Skeletal muscle cell (primary cell): ENCODE measurements around the gene UBTD1.
"Not testable (repeated sequence)": the region's sequence is repeated elsewhere in the genome, so short reads cannot be mapped to it uniquely, and the experiment has no call there.

Experiments
- DNase-seq: peaks from one replicate; pipeline ENCODE4 v3.0.0-alpha.2; 2010; ENCODE audit warnings: low read depth
- H3K4me3 ChIP-seq: 2 replicates; pipeline ENCODE4 v1.5.1; 2011; ENCODE audit warnings: low read depth, mild to moderate bottlenecking, control low read depth, low read length, moderate library complexity

UBTD1 gene

DNA sequence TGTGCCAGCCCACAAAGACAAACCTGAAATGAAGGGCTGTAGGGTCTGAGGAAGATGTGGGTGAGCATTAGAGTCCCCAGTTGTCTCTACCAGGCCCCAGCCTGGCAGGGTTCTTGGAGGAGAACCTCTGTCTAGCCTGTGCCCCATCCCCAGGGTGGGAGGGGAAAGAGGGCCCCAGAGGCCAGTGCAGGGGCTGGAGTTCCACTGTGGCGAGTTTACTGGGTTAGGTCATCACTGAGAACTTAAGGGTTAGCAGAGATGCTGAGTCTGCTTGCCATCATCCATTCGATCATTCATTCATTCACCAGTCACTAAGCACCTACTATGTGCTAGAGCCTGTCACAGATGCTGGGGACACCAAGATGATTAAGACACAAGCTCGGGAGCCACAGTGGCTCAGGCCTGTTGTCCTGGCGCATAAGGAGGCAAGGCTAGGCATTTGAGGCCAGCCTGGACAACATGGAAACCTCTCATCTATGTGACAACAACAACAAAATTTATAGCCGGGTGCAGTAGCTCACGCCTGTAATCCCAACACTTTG is 76.5 kb downstream of the UBTD1 start:
- DNase-seq: no peak

GRCh38 chr10:97576487-97576886 is 77.8 kb downstream of the UBTD1 start:
- DNase-seq, H3K4me3 ChIP-seq: not testable (repeated sequence)

More for the DNA sequence above, 76.5 kb downstream of the UBTD1 start:
- H3K4me3 ChIP-seq: no peak overlapping the region

DNA sequence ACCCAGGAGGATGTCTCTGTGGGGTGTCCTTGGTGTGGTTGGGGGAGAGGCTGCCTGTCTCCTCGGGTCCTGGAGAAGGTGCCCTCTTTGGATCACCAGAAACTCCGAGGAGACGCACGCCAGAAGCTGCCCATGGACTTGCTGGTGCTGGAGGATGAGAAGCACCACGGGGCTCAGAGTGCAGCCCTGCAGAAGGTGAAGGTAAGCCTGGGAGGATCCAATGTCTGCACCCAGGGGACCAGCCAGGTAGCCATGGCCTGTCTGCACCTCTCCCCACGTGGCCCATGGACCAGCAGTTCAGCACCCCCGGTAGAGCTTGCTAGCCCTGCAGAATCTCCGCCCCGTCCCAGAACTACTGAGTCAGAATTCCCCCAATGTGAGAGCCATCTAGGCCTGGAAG is 79.0 kb downstream of the UBTD1 start:
- no peak overlapping the region for H3K4me3 ChIP-seq
- DNase-seq: no peak

DNA sequence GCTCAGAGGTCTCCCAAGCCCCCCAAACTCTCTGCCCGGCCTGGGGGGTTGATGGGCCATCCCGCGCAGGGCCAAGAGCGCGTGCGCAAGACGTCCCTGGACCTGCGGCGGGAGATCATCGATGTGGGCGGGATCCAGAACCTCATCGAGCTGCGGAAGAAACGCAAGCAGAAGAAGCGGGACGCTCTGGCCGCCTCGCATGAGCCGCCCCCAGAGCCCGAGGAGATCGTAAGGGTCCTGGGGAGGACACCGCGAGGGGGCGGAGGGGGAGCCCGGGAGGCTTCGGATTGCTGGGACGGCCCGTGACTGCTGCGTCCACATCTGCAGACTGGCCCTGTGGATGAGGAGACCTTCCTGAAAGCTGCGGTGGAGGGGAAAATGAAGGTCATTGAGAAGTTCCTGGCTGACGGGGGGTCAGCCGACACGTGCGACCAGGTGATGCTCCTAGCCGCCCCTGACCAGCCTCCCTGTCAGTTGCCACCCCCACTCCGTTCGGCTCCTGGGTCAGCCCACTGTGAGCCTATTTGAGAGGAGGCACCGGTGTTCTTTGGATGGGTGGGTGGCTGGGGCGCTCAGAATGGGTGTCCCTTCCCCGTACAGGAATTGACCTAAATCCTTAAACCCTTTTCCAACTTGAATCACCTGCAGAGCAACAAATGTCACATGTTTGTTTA is 79.6 kb downstream of the UBTD1 start:
- DNase-seq: no peak
- H3K4me3 ChIP-seq: no peak overlapping the region

- H3K4me3 ChIP-seq: no peak overlapping the region
- DNase-seq: no peak
Measured at GRCh38 chr10:97580421-97581367, 82.0 kb downstream of the UBTD1 start.

- no peak for DNase-seq
- no peak overlapping the region for H3K4me3 ChIP-seq
Measured at GRCh38 chr10:97582169-97582568, 83.4 kb downstream of the UBTD1 start.

DNA sequence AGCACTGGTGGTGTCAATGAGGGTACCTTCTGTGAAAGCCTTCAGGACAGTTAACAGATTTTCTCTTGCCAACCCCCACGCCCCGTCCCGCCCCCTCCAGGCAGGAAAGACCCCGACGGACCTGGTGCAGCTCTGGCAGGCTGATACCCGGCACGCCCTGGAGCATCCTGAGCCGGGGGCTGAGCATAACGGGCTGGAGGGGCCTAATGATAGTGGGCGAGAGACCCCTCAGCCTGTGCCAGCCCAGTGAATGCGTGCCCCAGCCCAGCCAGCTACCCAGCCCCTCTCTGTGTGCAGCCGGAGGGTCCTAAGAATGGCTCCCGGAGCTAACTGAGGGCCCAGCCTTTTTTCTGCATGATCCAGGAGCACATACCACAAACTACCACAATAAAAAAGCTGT is 84.8 kb downstream of the UBTD1 start:
- no peak for DNase-seq
- no peak overlapping the region for H3K4me3 ChIP-seq

- no peak for DNase-seq
- no peak within 1 kb of the TSS for H3K4me3 ChIP-seq
Measured at GRCh38 chr10:97584060-97584797, 85.5 kb downstream of the UBTD1 start, which contains the start of gene HOGA1. Gene HOGA1 (plus strand): TSS chr10:97584389. CDS start chr10:97584704, 315 bp downstream.

GRCh38 chr10:97584798-97585438 is 86.2 kb downstream of the UBTD1 start:
- H3K4me3 ChIP-seq: no peak overlapping the region
- DNase-seq: no peak

DNA sequence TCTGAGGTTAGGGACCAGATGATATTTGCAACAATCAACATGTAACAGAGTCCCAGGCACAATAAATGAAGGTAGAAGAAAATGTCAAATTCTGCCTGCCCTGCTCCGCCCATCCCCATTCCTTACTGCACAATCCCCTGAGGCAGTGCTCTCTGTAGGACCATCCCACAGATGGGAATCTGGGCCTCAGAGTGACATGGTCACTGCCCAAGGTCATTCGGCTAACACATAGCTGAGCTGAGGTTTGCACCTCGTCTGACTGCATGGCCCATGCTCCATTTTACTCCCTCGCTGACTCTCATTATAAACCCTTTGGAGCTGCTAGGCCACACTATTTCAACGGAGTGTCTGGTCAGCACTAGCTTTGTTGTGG is 86.7 kb downstream of the UBTD1 start:
- H3K4me3 ChIP-seq: no peak overlapping the region
- DNase-seq: no peak

GRCh38 chr10:97587183-97587582 is 88.5 kb downstream of the UBTD1 start:
- no peak for DNase-seq

DNA sequence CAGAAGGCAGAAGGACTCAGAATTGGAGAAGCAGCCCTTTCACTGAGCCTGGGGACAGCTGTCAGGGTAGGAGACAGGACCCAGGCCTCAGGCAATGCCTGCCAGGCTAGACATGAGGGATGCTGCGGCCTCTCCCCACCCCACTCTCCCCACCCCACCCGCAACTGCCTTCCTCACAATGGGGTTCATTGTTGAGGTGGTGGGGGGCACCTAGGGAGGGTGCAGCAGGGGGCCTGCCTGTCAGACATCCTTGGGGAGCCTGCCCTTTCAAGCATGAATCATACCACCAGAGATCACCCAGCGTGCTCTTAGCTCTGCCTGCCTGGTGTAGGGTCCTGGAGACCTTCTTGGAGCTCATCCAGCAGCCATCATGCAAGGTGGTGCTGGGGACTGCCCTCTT is 90.8 kb downstream of the UBTD1 start, which contains the start of gene C10orf62:
Gene C10orf62 (plus strand): TSS at position 243 of the 400 bp plus-strand sequence. CDS start 177 bp downstream, outside the sequence.
- DNase-seq: no peak
- H3K4me3 ChIP-seq: no peak within 1 kb of the TSS

More at GRCh38 chr10:97587183-97587582, 88.5 kb downstream of the UBTD1 start:
- H3K4me3 ChIP-seq: no peak overlapping the region

GRCh38 chr10:97590082-97590747 is 91.5 kb downstream of the UBTD1 start:
- no peak for DNase-seq
- H3K4me3 ChIP-seq: no peak overlapping the region

- DNase-seq: no peak
- H3K4me3 ChIP-seq: no peak overlapping the region
Measured at GRCh38 chr10:97590748-97591495, 92.2 kb downstream of the UBTD1 start.

GRCh38 chr10:97593421-97593820 is 94.7 kb downstream of the UBTD1 start:
- no peak for DNase-seq
- no peak overlapping the region for H3K4me3 ChIP-seq

DNA sequence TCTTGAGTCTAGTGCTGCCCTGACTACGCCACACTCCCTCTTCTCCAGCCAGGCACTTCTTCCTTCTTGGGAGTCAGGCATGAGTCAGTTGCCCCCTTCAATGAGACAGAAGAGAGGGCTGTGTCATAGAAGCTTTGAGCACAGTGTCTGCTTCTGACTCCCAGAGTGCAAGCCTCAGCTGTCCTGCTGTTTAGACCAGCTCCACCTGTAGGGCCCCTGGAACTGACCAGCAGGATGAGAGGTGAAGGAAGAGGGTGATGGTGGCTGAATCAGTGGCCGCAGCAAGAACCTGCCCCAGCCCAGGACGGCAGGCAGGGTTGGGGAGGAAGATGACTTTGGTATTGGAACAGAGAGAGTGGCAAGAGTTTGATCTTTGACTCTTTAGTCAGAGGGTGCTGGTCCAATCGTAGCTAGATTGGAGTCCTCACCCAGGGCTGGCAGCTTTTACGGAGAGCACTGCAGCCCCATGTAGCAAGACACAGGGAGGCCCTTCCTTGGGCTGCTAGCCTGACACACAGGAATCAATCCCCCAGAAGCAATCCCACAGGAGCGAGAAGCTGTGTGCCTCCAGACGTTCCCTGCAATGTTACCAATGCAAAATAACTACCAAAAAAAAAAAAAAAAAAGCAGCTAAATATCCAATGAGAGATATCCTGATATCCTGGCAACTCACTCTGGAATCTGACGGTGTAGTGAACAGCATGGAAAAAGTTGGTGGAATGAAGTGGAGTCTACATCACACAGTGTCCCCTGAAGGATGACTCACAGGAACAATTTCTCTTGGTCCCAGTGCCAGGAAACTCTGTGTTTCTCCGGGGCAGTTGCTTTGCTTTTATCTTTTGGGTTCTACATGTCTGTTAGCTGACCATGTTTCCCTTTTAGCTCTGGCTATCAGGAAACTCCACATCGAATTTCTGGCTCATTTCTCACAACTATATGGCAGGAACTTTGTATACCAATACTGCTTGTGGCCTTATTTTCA is 97.7 kb downstream of the UBTD1 start:
- no peak overlapping the region for H3K4me3 ChIP-seq
- peak; percentile 50 for DNase-seq

DNA sequence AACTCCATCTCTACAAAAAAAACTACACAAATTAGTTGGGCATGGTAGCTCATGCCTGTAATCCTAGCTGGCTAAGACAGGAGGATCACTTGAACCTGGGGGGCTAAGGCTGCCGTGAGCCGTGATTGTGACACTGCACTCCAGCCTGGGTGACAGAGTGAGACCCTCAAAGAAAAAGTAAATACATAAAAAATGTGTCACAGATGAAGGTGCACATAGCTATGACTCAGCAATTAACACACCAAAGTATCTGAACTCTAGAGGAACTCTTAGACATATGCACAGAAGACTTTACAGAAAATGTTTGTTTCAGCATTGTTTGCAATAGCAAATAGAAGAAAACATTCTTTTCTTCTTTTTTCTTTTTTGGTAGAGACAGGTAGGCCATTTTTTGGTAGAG is 99.1 kb downstream of the UBTD1 start:
- no peak overlapping the region for H3K4me3 ChIP-seq
- DNase-seq: no peak
